Measurements from ENCODE around the gene DLL3.

DLL3 gene

GRCh38 chr19:39472746-39473442 lies 25.9 kb upstream of the DLL3 start:
- ATAC-seq, result no peak; the same call in 2 of the 3 replicates
- no peak for TF ChIP-seq OSR1 (CRISPR knock-in tag; IDR thresholded peaks at IDR 0.05)

- TF ChIP-seq ZNF8 (CRISPR knock-in tag; IDR thresholded peaks at IDR 0.05), result no peak
- no peak for TF ChIP-seq TOX (CRISPR knock-in tag; IDR thresholded peaks at IDR 0.05; ENCODE audit: borderline replicate concordance)
- TF ChIP-seq PATZ1 (CRISPR knock-in tag; IDR thresholded peaks at IDR 0.05; ENCODE audit: borderline replicate concordance), result no peak
- no peak for TF ChIP-seq ZNF70 (CRISPR knock-in tag; IDR thresholded peaks at IDR 0.05)
- no peak for TF ChIP-seq SNAI2 (CRISPR knock-in tag; IDR thresholded peaks at IDR 0.05)
- TF ChIP-seq ZFP30 (CRISPR knock-in tag; IDR thresholded peaks at IDR 0.05), result no peak
- no peak for TF ChIP-seq ISL1 (CRISPR knock-in tag; IDR thresholded peaks at IDR 0.05)
- TF ChIP-seq OSR1 (CRISPR knock-in tag; IDR thresholded peaks at IDR 0.05), result no peak
- TF ChIP-seq ESRRG (CRISPR knock-in tag; IDR thresholded peaks at IDR 0.05), result no peak
- TF ChIP-seq CSRNP3 (CRISPR knock-in tag; IDR thresholded peaks at IDR 0.05), result no peak
- peak; percentile 8; the same call in 1 of the 3 replicates for ATAC-seq
These were observed 25.2 kb upstream of the DLL3 start for GRCh38 chr19:39473443-39473960.

GRCh38 chr19:39474139-39474620 lies 24.6 kb upstream of the DLL3 start:
- peak; percentile 85 for ATAC-seq
- TF ChIP-seq CSRNP3 (CRISPR knock-in tag; IDR thresholded peaks at IDR 0.05) (no peak), POU6F1 (CRISPR knock-in tag; IDR thresholded peaks at IDR 0.05; ENCODE audit: borderline replicate concordance, low read depth) (no peak), ESRRG (CRISPR knock-in tag; IDR thresholded peaks at IDR 0.05) (no peak), ZFP30 (CRISPR knock-in tag; IDR thresholded peaks at IDR 0.05) (no peak), PATZ1 (CRISPR knock-in tag; IDR thresholded peaks at IDR 0.05; ENCODE audit: borderline replicate concordance) (no peak), GLIS3 (CRISPR knock-in tag; IDR thresholded peaks at IDR 0.05) (no peak), CSDC2 (CRISPR knock-in tag; IDR thresholded peaks at IDR 0.05) (no peak), ZC3H10 (CRISPR knock-in tag; IDR thresholded peaks at IDR 0.05) (no peak), RARB (CRISPR knock-in tag; IDR thresholded peaks at IDR 0.05) (no peak), ISL1 (CRISPR knock-in tag; IDR thresholded peaks at IDR 0.05) (no peak), ZNF8 (CRISPR knock-in tag; IDR thresholded peaks at IDR 0.05) (no peak), SNAI2 (CRISPR knock-in tag; IDR thresholded peaks at IDR 0.05) (no peak), TOX (CRISPR knock-in tag; IDR thresholded peaks at IDR 0.05; ENCODE audit: borderline replicate concordance) (no peak), TCF4 (CRISPR knock-in tag; IDR thresholded peaks at IDR 0.05; ENCODE audit: borderline replicate concordance) (no peak), CREB5 (CRISPR knock-in tag; IDR thresholded peaks at IDR 0.05; ENCODE audit: low read depth) (no peak), ZFP3 (CRISPR knock-in tag; IDR thresholded peaks at IDR 0.05) (no peak), ZNF70 (CRISPR knock-in tag; IDR thresholded peaks at IDR 0.05) (no peak)
